ENCODE measurements around the gene NGFR.

Gene NGFR

GRCh38 chr17:49480836-49481615 is 14.1 kb upstream of the NGFR start:
- H3K4me2 ChIP-seq (ENCODE audit: low read depth, low read length, poor library complexity, severe bottlenecking) = no peak overlapping the region
- no peak overlapping the region for H3K4me3 ChIP-seq (ENCODE audit: insufficient read depth, low read length, poor library complexity, severe bottlenecking)
- H3K36me3 ChIP-seq (ENCODE audit: low read length) = no peaks in the 10 kb centered on the region
- H3F3A ChIP-seq (ENCODE audit: insufficient read depth) = no peaks in the 10 kb centered on the region
- H3K79me2 ChIP-seq (ENCODE audit: insufficient read depth, low read length) = no peaks in the 10 kb centered on the region
- H2AFZ ChIP-seq (ENCODE audit: low read depth, low read length, severe bottlenecking) = no peak overlapping the region
- no peaks in the 10 kb centered on the region for H4K20me1 ChIP-seq (ENCODE audit: low read depth, low read length)
- H3K9me2 ChIP-seq (replicated peaks; ENCODE audit: insufficient read depth, low read length) = no peaks in the 10 kb centered on the region
- no peak for TF ChIP-seq EZH2phosphoT487 (conservative IDR thresholded peaks at IDR 0.05; ENCODE audit: low read length)
- H3K9ac ChIP-seq (ENCODE audit: low read length) = no peak overlapping the region
- H3K27ac ChIP-seq (ENCODE audit: low read depth, low read length) = no peak overlapping the region
- H3K27me3 ChIP-seq (ENCODE audit: low read length) = no peaks in the 10 kb centered on the region
- H3K9me3 ChIP-seq (ENCODE audit: insufficient read depth, low read length) = no peaks in the 10 kb centered on the region

DNA sequence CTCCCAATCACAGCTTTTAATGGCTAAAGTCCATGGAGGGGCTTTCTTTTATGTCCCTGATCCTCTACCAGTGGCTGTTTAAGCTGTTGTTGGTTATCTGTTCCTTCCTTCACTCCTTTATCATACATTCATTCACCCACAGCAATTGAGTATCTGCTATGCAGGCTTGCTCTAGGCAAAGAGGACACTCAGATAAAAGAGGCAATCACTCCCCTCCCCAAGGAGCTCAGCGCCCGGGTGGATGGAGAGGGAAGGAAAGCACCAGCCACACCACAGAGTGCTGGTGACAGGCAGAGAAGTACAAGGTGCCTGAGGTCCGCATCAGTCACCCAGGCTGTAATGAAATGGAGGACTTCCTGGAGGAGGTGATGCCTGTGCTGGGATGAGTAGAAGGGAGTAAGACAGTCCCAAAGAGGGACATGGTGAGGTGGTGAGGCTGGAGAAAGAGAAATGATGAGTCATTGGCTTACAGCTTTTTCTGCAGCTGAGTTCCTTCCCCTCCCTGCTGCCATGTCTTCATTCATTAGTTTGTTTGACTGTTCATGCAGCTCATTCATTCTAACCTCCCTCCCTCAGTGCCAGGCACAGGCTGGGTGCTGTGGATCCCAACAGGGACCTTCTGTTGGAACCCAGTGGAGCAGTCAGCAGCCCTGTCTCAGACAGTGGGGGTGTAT is 12.8 kb upstream of the NGFR start:
- TF ChIP-seq EZH2phosphoT487 (conservative IDR thresholded peaks at IDR 0.05; ENCODE audit: low read length) (no peak), CTCF (IDR thresholded peaks at IDR 0.05; ENCODE audit: insufficient read depth, low read length, poor library complexity, severe bottlenecking) (no peak)
- Histone ChIP-seq H3F3A (ENCODE audit: insufficient read depth) (no peaks in the 10 kb centered on the region), H3K36me3 (ENCODE audit: low read length) (no peaks in the 10 kb centered on the region), H3K9me3 (ENCODE audit: insufficient read depth, low read length) (no peaks in the 10 kb centered on the region), H3K4me3 (ENCODE audit: insufficient read depth, low read length, poor library complexity, severe bottlenecking) (no peak overlapping the region), H3K79me2 (ENCODE audit: insufficient read depth, low read length) (no peaks in the 10 kb centered on the region), H3K4me2 (ENCODE audit: low read depth, low read length, poor library complexity, severe bottlenecking) (no peak overlapping the region), H3K9ac (ENCODE audit: low read length) (no peak overlapping the region), H4K20me1 (ENCODE audit: low read depth, low read length) (no peaks in the 10 kb centered on the region), H3K9me2 (replicated peaks; ENCODE audit: insufficient read depth, low read length) (no peaks in the 10 kb centered on the region), H3K27ac (ENCODE audit: low read depth, low read length) (no peak overlapping the region), H3K27me3 (ENCODE audit: low read length) (no peaks in the 10 kb centered on the region), H2AFZ (ENCODE audit: low read depth, low read length, severe bottlenecking) (no peak overlapping the region)

GRCh38 chr17:49483599-49484509 is 11.2 kb upstream of the NGFR start:
- Histone ChIP-seq H3K79me2 (ENCODE audit: insufficient read depth, low read length) (no peaks in the 10 kb centered on the region), H2AFZ (ENCODE audit: low read depth, low read length, severe bottlenecking) (no peak overlapping the region), H3K9me3 (ENCODE audit: insufficient read depth, low read length) (no peaks in the 10 kb centered on the region), H3K9me2 (replicated peaks; ENCODE audit: insufficient read depth, low read length) (no peaks in the 10 kb centered on the region), H3K9ac (ENCODE audit: low read length) (no peak overlapping the region), H3K36me3 (ENCODE audit: low read length) (no peaks in the 10 kb centered on the region), H3K4me2 (ENCODE audit: low read depth, low read length, poor library complexity, severe bottlenecking) (no peak overlapping the region), H3K27me3 (ENCODE audit: low read length) (no peaks in the 10 kb centered on the region), H3K27ac (ENCODE audit: low read depth, low read length) (no peak overlapping the region), H4K20me1 (ENCODE audit: low read depth, low read length) (no peaks in the 10 kb centered on the region), H3K4me3 (ENCODE audit: insufficient read depth, low read length, poor library complexity, severe bottlenecking) (no peak overlapping the region), H3F3A (ENCODE audit: insufficient read depth) (no peaks in the 10 kb centered on the region)
- TF ChIP-seq CTCF (IDR thresholded peaks at IDR 0.05; ENCODE audit: insufficient read depth, low read length, poor library complexity, severe bottlenecking) = no peak
- TF ChIP-seq EZH2phosphoT487 (conservative IDR thresholded peaks at IDR 0.05; ENCODE audit: low read length) = no peak
